H1 (cell line): ENCODE results near the gene KIF15.

Experiments
- POLR2A ChIP-seq, 2 experiments: IDR thresholded peaks; 1 replicate in 1 of 2; 2 replicates in 1 of 2; pipeline ENCODE4 v1.6.1; 2011; ENCODE audit warnings: low read depth in 2 of 2, low read length in 2 of 2, mild to moderate bottlenecking in 2 of 2; ENCODE audit errors: control extremely low read depth in 1 of 2
- POLR2AphosphoS5 ChIP-seq: IDR thresholded peaks from 2 replicates; pipeline ENCODE4 v1.6.1; 2011; ENCODE audit warnings: low read depth, low read length
- TAF1 ChIP-seq: IDR thresholded peaks from 2 replicates; pipeline ENCODE4 v1.6.1; 2011; ENCODE audit warnings: mild to moderate bottlenecking, low read depth, low read length
- TF ChIP-seq, protein P1 (sequence below), 3 experiments: IDR thresholded peaks; 1 replicate in 2 of 3; 2 replicates in 1 of 3; pipeline versions ENCODE4 v1.5.1 to v1.6.1; 2011; ENCODE audit warnings: low read length in 3 of 3, mild to moderate bottlenecking in 3 of 3, inconsistent platforms in 2 of 3, low read depth in 1 of 3, moderate library complexity in 1 of 3; ENCODE audit not compliant: insufficient read depth in 1 of 3; ENCODE audit errors: control extremely low read depth in 1 of 3

DNA sequence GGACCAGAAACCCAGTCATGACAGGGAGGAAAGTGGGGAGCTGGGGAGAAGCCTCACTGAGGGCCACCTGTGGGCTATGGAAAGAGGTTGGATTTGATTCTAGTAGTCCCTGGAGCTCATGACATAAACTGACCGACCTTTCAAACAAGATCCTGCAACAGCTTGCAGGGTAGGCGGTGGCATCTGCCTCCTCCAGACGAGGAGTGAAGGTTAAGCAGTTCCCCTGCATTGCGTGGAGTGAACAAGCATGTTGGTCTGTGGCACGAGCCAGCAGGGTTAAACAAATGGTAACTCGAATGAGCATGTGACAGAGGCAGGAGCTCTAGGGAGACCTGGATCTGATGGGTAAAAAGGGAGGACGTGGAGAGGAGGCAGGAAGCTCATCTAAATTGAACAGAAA, 125.5 kb downstream of the KIF15 start:
- TF ChIP-seq, protein P1, sequence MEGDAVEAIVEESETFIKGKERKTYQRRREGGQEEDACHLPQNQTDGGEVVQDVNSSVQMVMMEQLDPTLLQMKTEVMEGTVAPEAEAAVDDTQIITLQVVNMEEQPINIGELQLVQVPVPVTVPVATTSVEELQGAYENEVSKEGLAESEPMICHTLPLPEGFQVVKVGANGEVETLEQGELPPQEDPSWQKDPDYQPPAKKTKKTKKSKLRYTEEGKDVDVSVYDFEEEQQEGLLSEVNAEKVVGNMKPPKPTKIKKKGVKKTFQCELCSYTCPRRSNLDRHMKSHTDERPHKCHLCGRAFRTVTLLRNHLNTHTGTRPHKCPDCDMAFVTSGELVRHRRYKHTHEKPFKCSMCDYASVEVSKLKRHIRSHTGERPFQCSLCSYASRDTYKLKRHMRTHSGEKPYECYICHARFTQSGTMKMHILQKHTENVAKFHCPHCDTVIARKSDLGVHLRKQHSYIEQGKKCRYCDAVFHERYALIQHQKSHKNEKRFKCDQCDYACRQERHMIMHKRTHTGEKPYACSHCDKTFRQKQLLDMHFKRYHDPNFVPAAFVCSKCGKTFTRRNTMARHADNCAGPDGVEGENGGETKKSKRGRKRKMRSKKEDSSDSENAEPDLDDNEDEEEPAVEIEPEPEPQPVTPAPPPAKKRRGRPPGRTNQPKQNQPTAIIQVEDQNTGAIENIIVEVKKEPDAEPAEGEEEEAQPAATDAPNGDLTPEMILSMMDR (IDR thresholded peaks at IDR 0.05; ENCODE audit: control extremely low read depth in 1 of 3, insufficient read depth in 1 of 3, low read depth in 1 of 3, low read length in 3 of 3), result no peak
- TF ChIP-seq TAF1, result no peak
- TF ChIP-seq POLR2AphosphoS5, result no peak
- no peak for TF ChIP-seq POLR2A (IDR thresholded peaks at IDR 0.05; ENCODE audit: control extremely low read depth in 1 of 2, low read depth in 2 of 2, low read length in 2 of 2)
